K562 (cell line): ENCODE measurements around the gene PLEK2.

Experiments used
- CTCF ChIP-seq, 3 experiments: IDR thresholded peaks in 2 of 3; conservative IDR thresholded peaks in 1 of 3; 2 replicates each; pipeline ENCODE4 v1.5.1; 2011 to 2012; ENCODE audit warnings: low read length in 3 of 3, mild to moderate bottlenecking in 3 of 3, control low read depth in 2 of 3, improper control_type of control experiment in 1 of 3, inconsistent platforms in 1 of 3, low read depth in 1 of 3, mixed read lengths in 1 of 3, moderate library complexity in 1 of 3; ENCODE audit not compliant: insufficient read depth in 2 of 3
- ETS1 ChIP-seq: conservative IDR thresholded peaks from 2 replicates; pipeline ENCODE4 v1.6.1; 2011; ENCODE audit warnings: low read depth, mild to moderate bottlenecking, low read length; ENCODE audit not compliant: control insufficient read depth
- MAFG ChIP-seq: fragments of 450-650 bp; conservative IDR thresholded peaks from 2 replicates; pipeline ENCODE4 v1.6.1; 2016; ENCODE audit warnings: missing genetic modification characterization, missing compliant biosample characterization
- MYC ChIP-seq, 2 experiments: fragments of 250-450 bp in 1 of 2; sonication (Bioruptor Pico) in 1 of 2; IDR thresholded peaks; 2 replicates each; pipeline versions ENCODE4 v1.5.1 to v1.6.1; 2012 to 2021; ENCODE audit warnings: low read depth in 2 of 2, borderline replicate concordance in 1 of 2, improper control_type of control experiment in 1 of 2, low read length in 1 of 2, mild to moderate bottlenecking in 1 of 2, moderate library complexity in 1 of 2
- RAD21 ChIP-seq, 2 experiments: fragments of 250-450 bp in 1 of 2; fragments of 450-650 bp in 1 of 2; sonication (Bioruptor Pico) in 1 of 2; formaldehyde crosslinking in 1 of 2; IDR thresholded peaks in 1 of 2; conservative IDR thresholded peaks in 1 of 2; 2 replicates each; pipeline versions ENCODE4 v1.4.0 to v1.8.0; 2020 to 2022; ENCODE audit warnings: mild to moderate bottlenecking in 2 of 2, moderate library complexity in 1 of 2

DNA sequence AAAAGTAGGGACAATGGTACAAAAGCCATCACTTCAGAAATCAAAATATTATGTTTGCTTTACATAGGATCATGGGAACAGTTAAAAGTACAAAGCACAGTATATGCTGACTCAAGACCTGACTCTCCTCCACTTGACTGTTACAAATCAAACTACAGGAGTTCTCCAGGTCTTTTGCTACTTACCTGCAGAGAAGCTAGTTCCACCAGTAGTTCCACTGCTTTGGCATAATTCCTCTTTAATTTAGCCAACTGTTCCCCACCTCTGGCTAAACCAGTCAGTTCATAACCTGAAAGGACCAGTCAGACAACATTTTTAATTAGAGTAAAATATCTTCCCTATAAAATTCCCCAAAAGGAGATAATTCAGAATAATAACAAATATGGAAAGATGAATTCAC is 66.4 kb downstream of the PLEK2 start:
- TF ChIP-seq ETS1 (no peak), MYC (IDR thresholded peaks at IDR 0.05; ENCODE audit: low read depth, low read length) (no peak), MYC (CRISPR knock-in tag; IDR thresholded peaks at IDR 0.05; ENCODE audit: borderline replicate concordance, low read depth) (no peak), RAD21 (CRISPR knock-in tag; conservative IDR thresholded peaks at IDR 0.05 in 1 of 2, IDR thresholded peaks at IDR 0.05 in 1 of 2) (no peak), MAFG (tag) (no peak), CTCF (IDR thresholded peaks at IDR 0.05 in 2 of 3, conservative IDR thresholded peaks at IDR 0.05 in 1 of 3; ENCODE audit: insufficient read depth in 2 of 3, low read depth in 1 of 3, low read length in 3 of 3) (no peak)
